ENCODE data around the gene GABARAP.

The GABARAP gene

GRCh38 chr17:7289256-7290032 lies 47.2 kb upstream of the GABARAP start:
- H3K27ac ChIP-seq (ENCODE audit: low read length, poor library complexity, severe bottlenecking): no peak overlapping the region
- peaks cover 6% of the 10 kb centered on the region for H3K4me1 ChIP-seq (ENCODE audit: control insufficient read depth, insufficient read depth, low read depth, low read length)
- H4K8ac ChIP-seq (ENCODE audit: low read length): no peak overlapping the region
- H2AFZ ChIP-seq (ENCODE audit: low read depth, low read length): no peak overlapping the region
- no peak overlapping the region for H3K4me3 ChIP-seq (ENCODE audit: insufficient read depth in 1 of 2, low read depth in 1 of 2, low read length in 2 of 2)
- peaks cover 86 to 92% of the 10 kb centered on the region in 2 experiments for H3K27me3 ChIP-seq (ENCODE audit: control insufficient read depth in 1 of 2, insufficient read depth in 1 of 2, low read length in 2 of 2)
- H2BK12ac ChIP-seq (ENCODE audit: low read length in 2 of 2): no peak overlapping the region
- no peak overlapping the region for H3K23ac ChIP-seq (ENCODE audit: low read length in 2 of 2)
- no peaks in the 10 kb centered on the region for H3K9me3 ChIP-seq (ENCODE audit: control insufficient read depth, low read length)
- no peak overlapping the region for H3K14ac ChIP-seq (ENCODE audit: low read length in 2 of 2)
- no peak overlapping the region for H4K91ac ChIP-seq (ENCODE audit: low read length)
- H3K4me2 ChIP-seq (ENCODE audit: low read length, poor library complexity, severe bottlenecking): no peak overlapping the region
- no peak overlapping the region for H3K18ac ChIP-seq (ENCODE audit: low read depth in 1 of 2, low read length in 2 of 2)
- no peak overlapping the region for H2BK15ac ChIP-seq (ENCODE audit: low read depth, poor library complexity, severe bottlenecking)
- WGBS: 86% methylated on average over 17 of the region's 18 CpGs
- H2AK5ac ChIP-seq (ENCODE audit: low read length, severe bottlenecking): no peak overlapping the region
- no peak overlapping the region for H3K9ac ChIP-seq (ENCODE audit: low read length)
- DNase-seq: no peak
- H2BK5ac ChIP-seq (ENCODE audit: low read depth, low read length, poor library complexity, severe bottlenecking): no peak overlapping the region
- H3K36me3 ChIP-seq (ENCODE audit: control insufficient read depth in 1 of 2, insufficient read depth in 2 of 2, low read depth in 1 of 2, low read length in 2 of 2): no peaks in the 10 kb centered on the region
- no peaks in the 10 kb centered on the region for H3K79me1 ChIP-seq (replicated peaks; ENCODE audit: low read length, poor library complexity, severe bottlenecking)
- no peak overlapping the region for H2BK120ac ChIP-seq (ENCODE audit: low read depth, low read length)
- no peak overlapping the region for H3K4ac ChIP-seq (ENCODE audit: low read depth in 1 of 2, low read length in 2 of 2)

GRCh38 chr17:7285679-7286078 lies 43.4 kb upstream of the GABARAP start:
- no peak overlapping the region for H4K8ac ChIP-seq (ENCODE audit: low read length)
- H2AK5ac ChIP-seq (ENCODE audit: low read length, severe bottlenecking): no peak overlapping the region
- H4K91ac ChIP-seq (ENCODE audit: low read length): no peak overlapping the region
- no peak overlapping the region for H3K18ac ChIP-seq (ENCODE audit: low read depth in 1 of 2, low read length in 2 of 2)
- no peak overlapping the region for H3K14ac ChIP-seq (ENCODE audit: low read length in 2 of 2)
- no peak overlapping the region for H2BK120ac ChIP-seq (ENCODE audit: low read depth, low read length)
- no peaks in the 10 kb centered on the region for H3K9me3 ChIP-seq (ENCODE audit: control insufficient read depth, low read length)
- H3K9ac ChIP-seq (ENCODE audit: low read length): no peak overlapping the region
- peaks cover 19% of the 10 kb centered on the region for H3K4me1 ChIP-seq (ENCODE audit: control insufficient read depth, insufficient read depth, low read depth, low read length)
- no peak overlapping the region for H2AFZ ChIP-seq (ENCODE audit: low read depth, low read length)
- H3K4me3 ChIP-seq (ENCODE audit: insufficient read depth in 1 of 2, low read depth in 1 of 2, low read length in 2 of 2): no peak overlapping the region
- no peak overlapping the region for H2BK15ac ChIP-seq (ENCODE audit: low read depth, poor library complexity, severe bottlenecking)
- H3K36me3 ChIP-seq (ENCODE audit: control insufficient read depth in 1 of 2, insufficient read depth in 2 of 2, low read depth in 1 of 2, low read length in 2 of 2): no peaks in the 10 kb centered on the region
- H3K27me3 ChIP-seq (ENCODE audit: control insufficient read depth in 1 of 2, insufficient read depth in 1 of 2, low read length in 2 of 2): peaks cover 82 to 85% of the 10 kb centered on the region in 2 experiments
- no peak overlapping the region for H3K4me2 ChIP-seq (ENCODE audit: low read length, poor library complexity, severe bottlenecking)
- no peak overlapping the region for H2BK12ac ChIP-seq (ENCODE audit: low read length in 2 of 2)
- no peak overlapping the region for H2BK5ac ChIP-seq (ENCODE audit: low read depth, low read length, poor library complexity, severe bottlenecking)
- H3K79me1 ChIP-seq (replicated peaks; ENCODE audit: low read length, poor library complexity, severe bottlenecking): no peaks in the 10 kb centered on the region
- no peak for DNase-seq
- 90% methylated on average over 12 of the region's 12 CpGs for WGBS
- no peak overlapping the region for H3K4ac ChIP-seq (ENCODE audit: low read depth in 1 of 2, low read length in 2 of 2)
- H3K23ac ChIP-seq (ENCODE audit: low read length in 2 of 2): no peak overlapping the region
- no peak overlapping the region for H3K27ac ChIP-seq (ENCODE audit: low read length, poor library complexity, severe bottlenecking)

- Histone ChIP-seq H3K27ac (ENCODE audit: low read length, poor library complexity, severe bottlenecking) (no peak overlapping the region), H2BK120ac (ENCODE audit: low read depth, low read length) (no peak overlapping the region), H3K9ac (ENCODE audit: low read length) (no peak overlapping the region), H2BK5ac (ENCODE audit: low read depth, low read length, poor library complexity, severe bottlenecking) (no peak overlapping the region), H2AK5ac (ENCODE audit: low read length, severe bottlenecking) (no peak overlapping the region), H2BK12ac (ENCODE audit: low read length in 2 of 2) (no peak overlapping the region), H3K9me3 (ENCODE audit: control insufficient read depth, low read length) (no peaks in the 10 kb centered on the region), H3K79me1 (replicated peaks; ENCODE audit: low read length, poor library complexity, severe bottlenecking) (no peaks in the 10 kb centered on the region), H2AFZ (ENCODE audit: low read depth, low read length) (no peak overlapping the region), H2BK15ac (ENCODE audit: low read depth, poor library complexity, severe bottlenecking) (no peak overlapping the region), H4K8ac (ENCODE audit: low read length) (no peak overlapping the region), H3K18ac (ENCODE audit: low read depth in 1 of 2, low read length in 2 of 2) (no peak overlapping the region), H3K27me3 (ENCODE audit: control insufficient read depth in 1 of 2, insufficient read depth in 1 of 2, low read length in 2 of 2) (peaks cover 74 to 77% of the 10 kb centered on the region in 2 experiments), H3K4ac (ENCODE audit: low read depth in 1 of 2, low read length in 2 of 2) (no peak overlapping the region), H3K4me2 (ENCODE audit: low read length, poor library complexity, severe bottlenecking) (no peak overlapping the region), H3K14ac (ENCODE audit: low read length in 2 of 2) (no peak overlapping the region), H4K91ac (ENCODE audit: low read length) (no peak overlapping the region), H3K4me3 (ENCODE audit: insufficient read depth in 1 of 2, low read depth in 1 of 2, low read length in 2 of 2) (peak overlapping the region in 1 of 2 experiments; percentile 9), H3K36me3 (ENCODE audit: control insufficient read depth in 1 of 2, insufficient read depth in 2 of 2, low read depth in 1 of 2, low read length in 2 of 2) (no peaks in the 10 kb centered on the region), H3K4me1 (ENCODE audit: control insufficient read depth, insufficient read depth, low read depth, low read length) (peaks cover 20% of the 10 kb centered on the region), H3K23ac (ENCODE audit: low read length in 2 of 2) (no peak overlapping the region)
- no peak for DNase-seq
- 97% methylated on average over 16 of the region's 16 CpGs for WGBS
These were observed 42.7 kb upstream of the GABARAP start for GRCh38 chr17:7284911-7285310.

DNA sequence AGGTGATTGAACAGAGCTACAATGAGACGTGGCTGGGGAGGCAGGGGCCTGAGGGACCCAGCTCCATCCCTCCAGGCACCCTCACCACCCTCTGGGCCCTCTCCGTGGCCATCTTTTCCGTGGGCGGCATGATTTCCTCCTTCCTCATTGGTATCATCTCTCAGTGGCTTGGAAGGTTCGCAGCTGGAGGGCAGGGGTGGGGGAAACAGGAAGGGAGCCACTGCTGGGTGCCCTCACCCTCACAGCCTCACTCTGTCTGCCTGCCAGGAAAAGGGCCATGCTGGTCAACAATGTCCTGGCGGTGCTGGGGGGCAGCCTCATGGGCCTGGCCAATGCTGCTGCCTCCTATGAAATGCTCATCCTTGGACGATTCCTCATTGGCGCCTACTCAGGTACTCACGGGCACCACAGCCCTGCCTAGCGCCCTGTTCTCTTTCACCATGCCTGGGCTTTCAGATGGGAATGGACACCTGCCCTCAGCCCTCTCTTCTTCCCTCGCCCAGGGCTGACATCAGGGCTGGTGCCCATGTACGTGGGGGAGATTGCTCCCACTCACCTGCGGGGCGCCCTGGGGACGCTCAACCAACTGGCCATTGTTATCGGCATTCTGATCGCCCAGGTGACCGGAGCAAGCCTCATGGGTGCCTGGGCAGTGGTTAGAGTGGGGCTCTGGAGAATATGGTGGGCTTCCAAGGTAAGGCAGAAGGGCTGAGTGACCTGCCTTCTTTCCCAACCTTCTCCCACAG lies 41.4 kb upstream of the GABARAP start:
- Histone ChIP-seq H3K36me3 (ENCODE audit: control insufficient read depth in 1 of 2, insufficient read depth in 2 of 2, low read depth in 1 of 2, low read length in 2 of 2) (no peaks in the 10 kb centered on the region), H2BK15ac (ENCODE audit: low read depth, poor library complexity, severe bottlenecking) (peak overlapping the region; percentile 0), H3K4ac (ENCODE audit: low read depth in 1 of 2, low read length in 2 of 2) (no peak overlapping the region), H2BK5ac (ENCODE audit: low read depth, low read length, poor library complexity, severe bottlenecking) (no peak overlapping the region), H3K9me3 (ENCODE audit: control insufficient read depth, low read length) (no peaks in the 10 kb centered on the region), H4K8ac (ENCODE audit: low read length) (no peak overlapping the region), H3K4me2 (ENCODE audit: low read length, poor library complexity, severe bottlenecking) (no peak overlapping the region), H3K18ac (ENCODE audit: low read depth in 1 of 2, low read length in 2 of 2) (no peak overlapping the region), H2BK12ac (ENCODE audit: low read length in 2 of 2) (no peak overlapping the region), H3K27ac (ENCODE audit: low read length, poor library complexity, severe bottlenecking) (no peak overlapping the region), H2BK120ac (ENCODE audit: low read depth, low read length) (no peak overlapping the region), H3K27me3 (ENCODE audit: control insufficient read depth in 1 of 2, insufficient read depth in 1 of 2, low read length in 2 of 2) (peaks cover 65 to 67% of the 10 kb centered on the region in 2 experiments), H3K4me3 (ENCODE audit: insufficient read depth in 1 of 2, low read depth in 1 of 2, low read length in 2 of 2) (no peak overlapping the region), H3K79me1 (replicated peaks; ENCODE audit: low read length, poor library complexity, severe bottlenecking) (no peaks in the 10 kb centered on the region), H2AFZ (ENCODE audit: low read depth, low read length) (no peak overlapping the region), H4K91ac (ENCODE audit: low read length) (no peak overlapping the region), H3K4me1 (ENCODE audit: control insufficient read depth, insufficient read depth, low read depth, low read length) (peaks cover 20% of the 10 kb centered on the region), H3K9ac (ENCODE audit: low read length) (no peak overlapping the region), H2AK5ac (ENCODE audit: low read length, severe bottlenecking) (no peak overlapping the region), H3K23ac (ENCODE audit: low read length in 2 of 2) (no peak overlapping the region), H3K14ac (ENCODE audit: low read length in 2 of 2) (no peak overlapping the region)
- DNase-seq: no peak
- 91% methylated on average over 17 of the region's 18 CpGs for WGBS
